Esophagus muscularis mucosa (tissue), 4 donors: ENCODE data around the gene KRTAP4-5. TPM values are rescaled to one million over a fixed set of nuclear protein-coding genes. Genes with fewer than 3 reads are reported as not detected.
"Not testable (repeated sequence)": the region's sequence is repeated elsewhere in the genome, so short reads cannot be mapped to it uniquely, and the experiment has no call there.

Experiments used
- DNase-seq: peaks from one replicate; pipeline ENCODE4 v3.0.0-alpha.2; 2017; ENCODE audit errors: extremely low spot score
- H3K27ac ChIP-seq, 4 donors: fragments of 200-600 bp; sonication (generic); replicated peaks in 1 of 4; 1 replicate in 3 of 4; 2 replicates in 1 of 4; pipeline ENCODE4 v1.5.1; 2016 to 2019; ENCODE audit warnings: mild to moderate bottlenecking in 1 of 4
- H3K27me3 ChIP-seq, 4 donors: fragments of 200-600 bp; sonication (generic); one replicate each; pipeline versions ENCODE4 v1.5.1 to v1.6.0; 2016 to 2019
- H3K36me3 ChIP-seq, 4 donors: fragments of 200-600 bp; sonication (generic); one replicate each; pipeline ENCODE4 v1.5.1; 2016 to 2019
- H3K4me1 ChIP-seq, 4 donors: fragments of 200-600 bp; sonication (generic); one replicate each; pipeline ENCODE4 v1.5.1; 2016 to 2019
- H3K4me3 ChIP-seq, 4 donors: fragments of 200-600 bp; sonication (generic); 1 replicate in 2 of 4; 2 replicates in 2 of 4; pipeline ENCODE4 v1.5.1; 2016 to 2019; ENCODE audit warnings: mild to moderate bottlenecking in 4 of 4, moderate library complexity in 1 of 4
- H3K9me3 ChIP-seq, 4 donors: fragments of 200-600 bp; sonication (generic); 1 replicate in 3 of 4; 2 replicates in 1 of 4; pipeline ENCODE4 v1.5.1; 2016 to 2019
- EP300 ChIP-seq: sonication (generic); formaldehyde crosslinking; IDR thresholded peaks from one replicate; pipeline ENCODE4 v1.6.1; 2017; ENCODE audit warnings: antibody characterized with exemption
- POLR2A ChIP-seq: fragments of 450-650 bp; IDR thresholded peaks from one replicate; pipeline ENCODE4 v1.6.1; 2017; ENCODE audit warnings: antibody characterized with exemption, moderate library complexity, mild to moderate bottlenecking, low read depth
- POLR2AphosphoS5 ChIP-seq, 2 donors: sonication (generic); formaldehyde crosslinking; IDR thresholded peaks; one replicate each; pipeline ENCODE4 v1.6.1; 2017; ENCODE audit warnings: antibody characterized with exemption in 2 of 2
- WGBS: methylation state at CpG from one replicate; pipeline ENCODE4 v1.1.5; 2018; 5-methylcytosine and 5-hydroxymethylcytosine counted together
- intact Hi-C: fragments of 100-400 bp; cut with DNase I; formaldehyde crosslinking; loops from one replicate; pipeline ENCODE4 v1.15.1; 2023
- small RNA-seq, 3 donors: library from RNA; depleted of rRNA; stranded (forward); fragments of <200 nt; gene quantifications; one replicate each; pipeline ENCODE3, GENCODE V24; 2016
- total RNA-seq, 4 donors: library from RNA; depleted of rRNA; stranded (reverse); fragments of >200 nt; gene quantifications; one replicate each; pipeline versions ENCODE4 v1.1.0 to v1.2.1, GENCODE V29; 2016
- TF ChIP-seq, protein P1 (sequence below), 3 experiments: fragments of 200-600 bp in 2 of 3; fragments of 450-650 bp in 1 of 3; sonication (generic) in 2 of 3; IDR thresholded peaks; one replicate each; pipeline ENCODE4 v1.5.1; 2017 to 2019; ENCODE audit warnings: antibody characterized with exemption in 3 of 3, mild to moderate bottlenecking in 2 of 3, moderate library complexity in 1 of 3

The KRTAP4-5 gene
- total RNA-seq, 4 donors from 2014 or later, result not detected

DNA sequence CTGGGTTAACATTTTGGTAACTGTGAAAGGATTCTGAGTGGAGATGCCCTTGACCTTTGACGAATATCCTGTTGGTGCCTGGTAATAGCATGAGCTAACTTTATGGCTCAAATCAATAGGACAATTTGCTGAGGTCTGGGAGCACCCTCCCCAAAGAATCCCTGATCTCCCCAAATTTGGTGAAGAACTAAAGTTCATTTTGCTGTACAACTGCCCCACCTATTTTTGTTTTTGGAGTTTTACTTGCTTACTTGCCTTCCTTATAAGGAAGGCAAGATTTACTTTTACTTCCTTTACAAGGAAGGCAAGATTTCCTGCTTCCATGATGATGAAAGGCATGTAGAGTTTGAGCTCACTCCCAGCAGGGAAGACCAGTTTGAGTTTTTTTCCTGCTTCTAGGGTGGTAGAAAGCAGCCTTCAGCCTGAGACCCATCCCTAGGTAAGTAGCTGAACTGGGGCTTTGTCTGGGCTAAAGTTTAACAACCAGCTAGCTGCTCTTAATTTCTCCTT, 41.6 kb downstream of the KRTAP4-5 start:
- no peak for DNase-seq
- H3K4me1 ChIP-seq, result no peaks in the 10 kb centered on the region
- H3K9me3 ChIP-seq, result no peaks in the 10 kb centered on the region
- H3K27ac ChIP-seq, result no peak overlapping the region
- TF ChIP-seq POLR2AphosphoS5 (IDR thresholded peaks at IDR 0.05) (no peak), EP300 (no peak), POLR2A (no peak)
- TF ChIP-seq, protein P1, sequence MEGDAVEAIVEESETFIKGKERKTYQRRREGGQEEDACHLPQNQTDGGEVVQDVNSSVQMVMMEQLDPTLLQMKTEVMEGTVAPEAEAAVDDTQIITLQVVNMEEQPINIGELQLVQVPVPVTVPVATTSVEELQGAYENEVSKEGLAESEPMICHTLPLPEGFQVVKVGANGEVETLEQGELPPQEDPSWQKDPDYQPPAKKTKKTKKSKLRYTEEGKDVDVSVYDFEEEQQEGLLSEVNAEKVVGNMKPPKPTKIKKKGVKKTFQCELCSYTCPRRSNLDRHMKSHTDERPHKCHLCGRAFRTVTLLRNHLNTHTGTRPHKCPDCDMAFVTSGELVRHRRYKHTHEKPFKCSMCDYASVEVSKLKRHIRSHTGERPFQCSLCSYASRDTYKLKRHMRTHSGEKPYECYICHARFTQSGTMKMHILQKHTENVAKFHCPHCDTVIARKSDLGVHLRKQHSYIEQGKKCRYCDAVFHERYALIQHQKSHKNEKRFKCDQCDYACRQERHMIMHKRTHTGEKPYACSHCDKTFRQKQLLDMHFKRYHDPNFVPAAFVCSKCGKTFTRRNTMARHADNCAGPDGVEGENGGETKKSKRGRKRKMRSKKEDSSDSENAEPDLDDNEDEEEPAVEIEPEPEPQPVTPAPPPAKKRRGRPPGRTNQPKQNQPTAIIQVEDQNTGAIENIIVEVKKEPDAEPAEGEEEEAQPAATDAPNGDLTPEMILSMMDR (IDR thresholded peaks at IDR 0.05), result no peak
- H3K36me3 ChIP-seq, result no peaks in the 10 kb centered on the region
- WGBS, result 76% methylated on average over 1 of the region's 1 CpG
- intact Hi-C loops, result no loop called here
- peaks cover 0 to 8% (median 0%) of the 10 kb centered on the region in 4 donors for H3K27me3 ChIP-seq
- H3K4me3 ChIP-seq, result no peak overlapping the region

DNA sequence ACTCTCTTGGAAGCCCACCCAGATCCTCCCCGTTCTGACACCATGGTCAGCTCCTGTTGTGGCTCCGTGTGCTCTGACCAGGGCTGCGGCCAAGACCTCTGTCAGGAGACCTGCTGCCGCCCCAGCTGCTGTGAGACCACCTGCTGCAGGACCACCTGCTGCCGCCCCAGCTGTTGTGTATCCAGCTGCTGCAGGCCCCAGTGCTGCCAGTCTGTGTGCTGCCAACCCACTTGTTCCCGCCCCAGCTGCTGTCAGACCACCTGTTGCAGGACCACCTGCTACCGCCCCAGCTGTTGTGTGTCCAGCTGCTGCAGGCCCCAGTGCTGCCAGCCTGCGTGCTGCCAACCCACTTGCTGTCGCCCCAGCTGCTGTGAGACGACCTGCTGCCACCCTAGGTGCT, 44.3 kb downstream of the KRTAP4-5 start, which contains the start of gene KRTAP4-9:
KRTAP4-9 (plus strand) TSS at position 43 of the 400 bp plus-strand sequence; CDS start at position 43, 0 bp downstream.
- H3K4me3 ChIP-seq, H3K9me3 ChIP-seq, H3K4me1 ChIP-seq, H3K27ac ChIP-seq, H3K27me3 ChIP-seq, DNase-seq, intact Hi-C loops, H3K36me3 ChIP-seq: not testable (repeated sequence)
- WGBS, result 65% methylated on average over 10 of the region's 10 CpGs

GRCh38 chr17:41104386-41105038, 45.1 kb downstream of the KRTAP4-5 start:
- DNase-seq, H3K36me3 ChIP-seq, H3K4me3 ChIP-seq, intact Hi-C loops, H3K4me1 ChIP-seq, H3K27ac ChIP-seq, H3K27me3 ChIP-seq, H3K9me3 ChIP-seq: not testable (repeated sequence)
- WGBS, result 61% methylated on average over 2 of the region's 2 CpGs

GRCh38 chr17:41103896-41104295, 45.7 kb downstream of the KRTAP4-5 start:
- Histone ChIP-seq H3K4me3 (no peak overlapping the region), H3K27ac (no peak overlapping the region), H3K9me3 (no peaks in the 10 kb centered on the region), H3K4me1 (no peaks in the 10 kb centered on the region), H3K27me3 (peaks cover 0 to 8% (median 0%) of the 10 kb centered on the region in 4 donors), H3K36me3 (no peaks in the 10 kb centered on the region)
- WGBS, result 84% methylated on average over 1 of the region's 1 CpG
- TF ChIP-seq EP300 (no peak), POLR2AphosphoS5 (IDR thresholded peaks at IDR 0.05) (no peak), POLR2A (no peak)
- TF ChIP-seq, protein P1 (IDR thresholded peaks at IDR 0.05), result no peak
- DNase-seq, result no peak
- intact Hi-C loops, result no loop called here

GRCh38 chr17:41101586-41102259, 47.9 kb downstream of the KRTAP4-5 start, which contains the start of gene KRTAP4-16:
TSS of gene KRTAP4-16 (minus strand) at chr17:41102209. CDS start at chr17:41102209, 0 bp downstream.
- no peaks in the 10 kb centered on the region for H3K36me3 ChIP-seq

DNA sequence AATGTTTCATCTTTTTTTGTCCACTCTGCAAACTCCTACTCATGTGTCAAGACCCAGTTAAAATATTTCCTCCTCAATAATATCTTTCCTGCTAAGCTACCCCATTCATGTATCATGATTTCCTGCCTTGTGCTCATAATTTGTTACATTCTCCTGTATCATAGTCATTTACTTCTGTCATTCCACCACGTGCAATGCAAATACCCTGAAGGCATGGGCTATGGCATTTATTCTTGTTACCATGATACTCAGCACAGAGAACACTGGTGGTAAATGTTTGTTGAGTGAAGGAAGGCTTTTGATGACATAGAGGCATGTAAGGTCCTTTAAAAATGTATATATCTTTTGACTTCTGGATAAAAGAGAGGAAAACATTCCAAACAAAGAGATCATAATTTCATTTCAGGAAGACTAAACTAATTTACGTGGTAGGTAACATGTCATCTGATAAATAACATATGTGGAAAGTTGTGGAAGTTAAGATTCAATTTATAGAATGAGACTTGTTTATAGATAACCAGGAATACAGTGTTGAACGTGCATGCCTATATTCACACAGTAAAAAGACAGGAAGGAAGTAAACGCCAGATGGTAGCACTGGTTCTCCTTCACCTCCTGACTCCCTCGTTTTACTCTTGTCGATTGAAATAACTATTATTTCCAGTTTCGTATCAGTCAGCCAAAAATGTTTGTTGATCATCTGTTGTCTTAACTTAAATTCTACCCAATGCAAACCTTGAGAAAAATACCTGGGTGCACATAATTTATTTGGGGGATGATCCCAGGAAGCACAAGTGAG, 49.7 kb downstream of the KRTAP4-5 start:
- WGBS, result 44% methylated on average over 7 of the region's 7 CpGs

More at GRCh38 chr17:41101586-41102259, 47.9 kb downstream of the KRTAP4-5 start, which contains the start of gene KRTAP4-16:
- intact Hi-C loops, result no loop called here
- WGBS, result 49% methylated on average over 7 of the region's 10 CpGs
- Histone ChIP-seq H3K27ac (no peak within 1 kb of the TSS), H3K27me3 (peaks cover 0 to 12% (median 0%) of the 10 kb centered on the region in 4 donors), H3K4me1 (no peaks in the 10 kb centered on the region), H3K9me3 (no peaks in the 10 kb centered on the region), H3K4me3 (no peak within 1 kb of the TSS)
- TF ChIP-seq EP300, result no peak
- no peak for TF ChIP-seq POLR2AphosphoS5 (IDR thresholded peaks at IDR 0.05)
- no peak for TF ChIP-seq POLR2A
- no peak for DNase-seq

More for the DNA sequence above, 49.7 kb downstream of the KRTAP4-5 start:
- intact Hi-C loops, H3K9me3 ChIP-seq, H3K36me3 ChIP-seq, H3K4me3 ChIP-seq, H3K4me1 ChIP-seq, H3K27ac ChIP-seq, DNase-seq: not testable (repeated sequence)
- H3K27me3 ChIP-seq, result peaks cover 0 to 11% (median 0%) of the 10 kb centered on the region in 4 donors

Small RNA genes lying within 50 kb of the gene (small RNA-seq; reads per million reads assigned to genes)
- gene KRTAP4-17P, result 0 reads per million in 3 donors

Other genes with a start within 250 kb of the KRTAP4-5 start
- gene KRT23, start 212.2 kb downstream of the KRTAP4-5 start, total RNA-seq, result under 1 TPM in 1 of 4 donors, not detected in 3; 0.50 TPM
- not detected for gene KRT39, start 182.9 kb downstream of the KRTAP4-5 start, total RNA-seq
- gene KRT40, start 165.5 kb downstream of the KRTAP4-5 start, total RNA-seq, result not detected
- gene KRTAP3-3, start 155.7 kb downstream of the KRTAP4-5 start, total RNA-seq, result not detected
- gene KRTAP3-2, start 149.9 kb downstream of the KRTAP4-5 start, total RNA-seq, result not detected
- gene KRTAP3-1, start 140.7 kb downstream of the KRTAP4-5 start, total RNA-seq, result not detected
- gene KRTAP1-5, start 122.6 kb downstream of the KRTAP4-5 start, total RNA-seq, result not detected
- gene KRTAP1-4, start 119.6 kb downstream of the KRTAP4-5 start, total RNA-seq, result not detected
- gene KRTAP1-3, start 115.0 kb downstream of the KRTAP4-5 start, total RNA-seq, result not detected
- gene KRTAP1-1, start 108.4 kb downstream of the KRTAP4-5 start, total RNA-seq, result not detected
- gene KRTAP2-1, start 102.5 kb downstream of the KRTAP4-5 start, total RNA-seq, result not detected
- not detected for gene KRTAP2-2, start 94.6 kb downstream of the KRTAP4-5 start, total RNA-seq
- gene KRTAP2-3, start 89.7 kb downstream of the KRTAP4-5 start, total RNA-seq, result not detected
- gene KRTAP2-4, start 83.9 kb downstream of the KRTAP4-5 start, total RNA-seq, result not detected
- gene KRTAP4-7, start 65.7 kb downstream of the KRTAP4-5 start, total RNA-seq, result not detected
- gene KRTAP4-8, start 51.7 kb downstream of the KRTAP4-5 start, total RNA-seq, result not detected
- gene KRTAP4-16, start 47.6 kb downstream of the KRTAP4-5 start, total RNA-seq, result not detected
- gene KRTAP4-9, start 44.4 kb downstream of the KRTAP4-5 start, total RNA-seq, result not detected
- not detected for gene KRTAP4-11, start 31.5 kb downstream of the KRTAP4-5 start, total RNA-seq
- gene KRTAP4-12, start 25.6 kb downstream of the KRTAP4-5 start, total RNA-seq, result not detected
- gene KRTAP4-6, start 9.3 kb downstream of the KRTAP4-5 start, total RNA-seq, result not detected
- not detected for gene KRTAP4-4, start 10.9 kb upstream of the KRTAP4-5 start, total RNA-seq
- gene KRTAP4-3, start 18.4 kb upstream of the KRTAP4-5 start, total RNA-seq, result not detected
- gene KRTAP4-2, start 28.4 kb upstream of the KRTAP4-5 start, total RNA-seq, result not detected
- not detected for gene KRTAP4-1, start 35.1 kb upstream of the KRTAP4-5 start, total RNA-seq
- gene KRTAP9-1, start 40.1 kb upstream of the KRTAP4-5 start, total RNA-seq, result not detected
- gene KRTAP9-2, start 76.8 kb upstream of the KRTAP4-5 start, total RNA-seq, result not detected
- gene KRTAP9-3, start 82.6 kb upstream of the KRTAP4-5 start, total RNA-seq, result not detected
- not detected for gene KRTAP9-8, start 88.2 kb upstream of the KRTAP4-5 start, total RNA-seq
- not detected for gene KRTAP9-4, start 99.9 kb upstream of the KRTAP4-5 start, total RNA-seq
- gene KRTAP9-9, start 105.6 kb upstream of the KRTAP4-5 start, total RNA-seq, result not detected
- gene KRTAP9-6, start 115.6 kb upstream of the KRTAP4-5 start, total RNA-seq, result not detected
- gene KRTAP9-7, start 125.9 kb upstream of the KRTAP4-5 start, total RNA-seq, result not detected
- not detected for gene KRTAP29-1, start 153.0 kb upstream of the KRTAP4-5 start, total RNA-seq
- not detected for gene KRTAP16-1, start 159.5 kb upstream of the KRTAP4-5 start, total RNA-seq
- gene KRTAP17-1, start 165.9 kb upstream of the KRTAP4-5 start, total RNA-seq, result not detected
- gene KRT33A, start 201.0 kb upstream of the KRTAP4-5 start, total RNA-seq, result not detected
- gene KRT33B, start 220.0 kb upstream of the KRTAP4-5 start, total RNA-seq, result not detected
- not detected for gene KRT34, start 232.5 kb upstream of the KRTAP4-5 start, total RNA-seq
- not detected for gene KRT31, start 247.8 kb upstream of the KRTAP4-5 start, total RNA-seq